HG03039 (cell line): ENCODE measurements around the gene DDO.

Experiments used
- ATAC-seq: cut with Tn5 transposase; IDR thresholded peaks from one replicate; pipeline ENCODE4 v1.9.1; 2021; ENCODE audit warnings: mild to moderate bottlenecking, moderate library complexity; ENCODE audit not compliant: unreplicated experiment

The DDO gene

DNA sequence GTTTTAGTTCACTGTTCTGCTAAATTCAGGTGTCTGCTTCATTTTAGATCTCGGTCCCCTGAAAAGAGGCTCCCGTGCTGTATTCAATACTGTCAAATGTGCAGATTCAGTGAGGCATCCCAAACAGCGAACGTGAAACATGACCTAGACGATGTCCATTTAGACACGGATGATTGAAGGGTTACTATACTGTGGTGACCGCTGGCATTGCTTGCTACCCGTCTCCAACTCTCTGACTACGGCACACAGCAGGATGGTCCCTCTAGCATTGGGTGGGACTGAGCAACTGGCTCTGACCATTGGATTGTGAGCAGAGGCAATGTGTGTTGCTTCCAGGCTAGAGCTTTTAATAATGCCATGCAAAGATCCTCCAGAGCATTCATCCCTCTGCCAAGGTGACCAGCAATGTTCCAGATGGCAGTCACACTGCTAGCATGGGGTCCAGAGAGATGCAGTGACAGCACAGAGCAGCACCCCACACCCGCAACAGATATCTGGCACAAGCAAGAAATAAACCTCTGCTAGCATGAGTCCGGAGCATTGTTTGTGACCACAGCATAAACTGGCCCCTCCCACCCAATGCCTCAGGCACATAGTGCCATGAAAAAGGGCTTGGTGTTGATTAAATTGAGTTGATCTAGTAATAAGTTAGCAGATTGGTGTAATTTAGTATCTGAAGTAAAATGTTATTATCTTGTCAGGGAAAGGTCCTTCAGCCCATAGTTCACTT lies 66.2 kb downstream of the DDO start:
- no peak for ATAC-seq

DNA sequence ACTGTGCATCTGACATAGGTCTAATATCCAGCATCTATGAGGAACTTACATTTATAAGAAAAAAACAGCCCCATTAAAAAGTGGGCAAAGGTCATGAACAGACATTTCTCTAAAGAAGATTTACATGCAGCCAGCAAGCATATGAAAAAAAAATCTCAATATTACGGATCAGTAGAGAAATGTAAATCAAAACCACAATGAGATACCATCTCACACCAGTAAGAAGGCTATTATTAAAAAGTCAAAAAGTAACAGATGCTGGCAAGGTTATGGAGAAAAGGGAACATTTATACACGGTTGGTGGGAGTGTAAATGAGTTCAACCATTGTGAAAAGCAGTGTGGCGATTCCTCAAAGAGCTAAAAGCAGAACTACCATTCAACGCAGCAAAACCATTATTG lies 70.3 kb downstream of the DDO start:
- no peak for ATAC-seq

- no peak for ATAC-seq
Measured at GRCh38 chr6:110342759-110343158, 72.6 kb downstream of the DDO start.
